Activated CD4-positive, alpha-beta memory T cell treated with anti-CD3 and anti-CD28 coated beads for 36 hours (primary cell): ENCODE results near the gene DFFA. TPM values are rescaled to one million over a fixed set of nuclear protein-coding genes. Genes with fewer than 3 reads are reported as not detected.

Experiments used
- CTCF ChIA-PET: fragments of 350-600 bp; sonication (Branson Sonifier 250); formaldehyde crosslinking; loops from one replicate; lab custom pipeline; 2021; ENCODE audit warnings: antibody characterized with exemption, inconsistent platforms; lab: Charles Lee
- POLR2A ChIA-PET: fragments of 350-600 bp; sonication (Branson Sonifier 250); formaldehyde crosslinking; loops from one replicate; lab custom pipeline; 2021; ENCODE audit warnings: antibody characterized with exemption; lab: Charles Lee
- DNase-seq: peaks from one replicate; pipeline ENCODE4 v3.0.0-alpha.2; 2020
- H3K27ac Mint-ChIP-seq: one replicate; pipeline ENCODE4 v1.8.0; 2021; ENCODE audit warnings: mixed read lengths
- H3K27me3 Mint-ChIP-seq: one replicate; pipeline ENCODE4 v1.8.0; 2021; ENCODE audit warnings: mixed read lengths
- H3K36me3 Mint-ChIP-seq: one replicate; pipeline ENCODE4 v1.8.0; 2021; ENCODE audit warnings: mixed read lengths
- H3K4me1 Mint-ChIP-seq: one replicate; pipeline ENCODE4 v1.8.0; 2021; ENCODE audit warnings: low read depth, mixed read lengths
- H3K4me3 Mint-ChIP-seq: one replicate; pipeline ENCODE4 v1.8.0; 2021; ENCODE audit warnings: mild to moderate bottlenecking, mixed read lengths
- H3K9me3 Mint-ChIP-seq: one replicate; pipeline ENCODE4 v1.8.0; 2021; ENCODE audit warnings: mixed read lengths
- intact Hi-C: fragments of 100-400 bp; cut with micrococcal nuclease; formaldehyde crosslinking; loops from one replicate; pipeline ENCODE4 v1.15.1; 2023
- total RNA-seq, 2 experiments: library from RNA; stranded (reverse); gene quantifications; one replicate each; pipeline ENCODE4 v1.2.3, GENCODE V29; 2021

The DFFA gene
- total RNA-seq, 2 experiments from 2014 or later: 32.0 to 32.8 TPM

DNA sequence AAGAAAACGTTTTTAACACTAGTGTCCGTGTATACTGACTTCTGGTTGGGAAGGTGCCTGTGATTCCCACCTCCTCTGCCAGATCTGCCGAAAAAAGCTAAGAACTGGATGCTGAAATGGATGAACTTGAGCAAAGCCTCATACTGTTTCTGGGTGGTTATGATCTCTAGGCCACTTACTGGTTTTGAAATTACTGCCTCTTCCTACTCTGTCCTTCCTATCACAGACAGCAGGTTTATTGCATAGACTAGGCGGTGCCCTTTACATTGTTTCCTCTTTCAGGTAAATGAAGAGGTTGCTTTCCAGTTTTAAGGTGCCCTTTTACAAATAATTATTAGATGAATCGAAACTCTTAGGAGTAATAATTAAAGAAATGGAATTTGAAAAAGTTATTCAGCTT, 29.9 kb upstream of the DFFA start:
- CTCF ChIA-PET: interaction anchor here (1.2 to 2.2 kb wide), 2 partner anchors 8 to 10 kb away, joined by 5 to 16 read pairs; no protein-coding TSS in a partner anchor
- DNase-seq: no peak
- POLR2A ChIA-PET: no interaction called here
- intact Hi-C loops: no loop called here
- Mint-ChIP-seq H3K27ac (no peak overlapping the region), H3K36me3 (no peaks in the 10 kb centered on the region), H3K4me3 (no peak overlapping the region), H3K9me3 (no peaks in the 10 kb centered on the region), H3K4me1 (peaks cover 21% of the 10 kb centered on the region), H3K27me3 (no peaks in the 10 kb centered on the region)

- no peak for DNase-seq
- ChIA-PET CTCF (interaction anchor here (1.3 to 10.5 kb wide), 2 partner anchors 12 to 195 kb away, joined by 3 to 159 read pairs; no protein-coding TSS in a partner anchor), POLR2A (no interaction called here)
- Mint-ChIP-seq H3K27me3 (no peaks in the 10 kb centered on the region), H3K9me3 (no peaks in the 10 kb centered on the region), H3K36me3 (peaks cover 7% of the 10 kb centered on the region), H3K4me1 (peaks cover 45% of the 10 kb centered on the region), H3K27ac (peak overlapping the region; percentile 18), H3K4me3 (no peak overlapping the region)
- intact Hi-C loops: no loop called here
Measured at GRCh38 chr1:10498231-10498630, 25.9 kb upstream of the DFFA start.

GRCh38 chr1:10497109-10497508, 24.8 kb upstream of the DFFA start:
- intact Hi-C loops: no loop called here
- ChIA-PET CTCF (interaction anchor here (1.3 to 10.5 kb wide), 2 partner anchors 13 to 196 kb away, joined by 3 to 159 read pairs; no protein-coding TSS in a partner anchor), POLR2A (no interaction called here)
- Mint-ChIP-seq H3K9me3 (no peaks in the 10 kb centered on the region), H3K36me3 (peaks cover 7% of the 10 kb centered on the region), H3K4me1 (peaks cover 42% of the 10 kb centered on the region), H3K27ac (no peak overlapping the region), H3K4me3 (no peak overlapping the region), H3K27me3 (no peaks in the 10 kb centered on the region)
- no peak for DNase-seq

DNA sequence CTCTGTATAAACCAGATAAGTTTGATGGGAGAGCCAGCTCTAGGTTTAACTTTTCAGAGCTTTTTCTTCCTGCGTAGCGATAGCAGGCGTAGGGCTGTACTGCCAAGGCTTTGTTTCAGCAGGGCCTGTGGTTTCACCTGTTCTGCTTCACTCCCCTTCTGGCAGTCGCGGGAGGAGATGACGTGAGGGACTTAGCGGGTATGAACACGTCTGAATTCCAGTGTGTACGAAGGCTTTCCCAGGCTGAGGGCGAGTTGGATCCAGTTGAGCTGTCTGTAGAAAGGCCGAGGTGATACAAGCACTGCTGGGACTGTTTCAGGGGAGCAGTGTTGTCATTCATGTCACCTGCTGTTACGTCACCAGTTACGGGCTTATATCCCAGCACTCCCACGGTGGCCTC, 23.6 kb upstream of the DFFA start:
- POLR2A ChIA-PET: no interaction called here
- Mint-ChIP-seq H3K4me1 (peaks cover 38% of the 10 kb centered on the region), H3K27ac (no peak overlapping the region), H3K27me3 (no peaks in the 10 kb centered on the region), H3K4me3 (no peak overlapping the region), H3K9me3 (no peaks in the 10 kb centered on the region), H3K36me3 (peaks cover 7% of the 10 kb centered on the region)
- DNase-seq: no peak
- CTCF ChIA-PET: interaction anchor here (0.9 to 10.5 kb wide), 8 partner anchors 14 to 478 kb away, joined by 3 to 159 read pairs (median 15); partner anchors contain the start of genes CENPS and PEX14
- intact Hi-C loops: loop anchor here (1.0 to 2.0 kb wide), 4 partner anchors 15 to 445 kb away; partner anchors contain the start of gene PEX14

DNA sequence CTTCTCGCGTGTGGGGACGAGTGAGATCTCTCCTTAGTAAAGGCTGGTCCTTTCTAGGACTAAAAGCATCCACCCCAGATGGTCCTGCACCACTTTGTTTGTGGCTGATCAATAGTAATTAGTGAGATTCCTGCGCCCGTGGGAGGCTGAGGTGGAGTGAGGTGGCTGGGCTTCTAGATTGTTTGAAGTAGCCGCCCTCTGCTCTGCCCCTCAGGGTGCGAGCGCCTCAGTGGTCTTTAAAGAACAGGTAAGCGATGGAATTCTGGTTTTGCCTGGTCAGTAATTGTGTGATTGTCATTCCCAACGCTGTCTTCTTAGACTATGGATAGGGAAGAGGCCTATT, 23.1 kb upstream of the DFFA start:
- DNase-seq: no peak
- H3K9me3 Mint-ChIP-seq: no peaks in the 10 kb centered on the region
- CTCF ChIA-PET: interaction anchor here (0.6 to 10.5 kb wide), 39 partner anchors 8 to 884 kb away, joined by 3 to 159 read pairs (median 4); partner anchors contain the start of genes CENPS, PEX14, PGD and TARDBP
- H3K36me3 Mint-ChIP-seq: peaks cover 7% of the 10 kb centered on the region
- H3K4me3 Mint-ChIP-seq: peak overlapping the region; percentile 63
- no peaks in the 10 kb centered on the region for H3K27me3 Mint-ChIP-seq
- peaks cover 38% of the 10 kb centered on the region for H3K4me1 Mint-ChIP-seq
- intact Hi-C loops: loop anchor here (1.0 to 2.0 kb wide), 4 partner anchors 16 to 445 kb away; partner anchors contain the start of gene PEX14
- peak overlapping the region; percentile 79 for H3K27ac Mint-ChIP-seq
- POLR2A ChIA-PET: interaction anchor here (0.8 to 1.3 kb wide), 4 partner anchors 15 to 65 kb away, joined by 3 to 8 read pairs (median 4); partner anchors contain the start of gene CENPS

GRCh38 chr1:10494754-10495474, 22.6 kb upstream of the DFFA start:
- Mint-ChIP-seq H3K4me1 (peaks cover 41% of the 10 kb centered on the region), H3K4me3 (peak overlapping the region; percentile 63), H3K27ac (peak overlapping the region; percentile 79), H3K36me3 (peaks cover 8% of the 10 kb centered on the region), H3K27me3 (no peaks in the 10 kb centered on the region), H3K9me3 (no peaks in the 10 kb centered on the region)
- peak; percentile 89 for DNase-seq
- ChIA-PET POLR2A (interaction anchor here (0.7 to 1.3 kb wide), 6 partner anchors 11 to 65 kb away, joined by 3 to 8 read pairs (median 4); partner anchors contain the start of gene CENPS), CTCF (interaction anchor here (0.5 to 10.5 kb wide), 58 partner anchors 8 to 883 kb away, joined by 3 to 159 read pairs (median 4); partner anchors contain the start of genes CENPS, DFFA, KIF1B and PEX14)
- intact Hi-C loops: loop anchor here (1.0 to 2.0 kb wide), 5 partner anchors 16 to 446 kb away; partner anchors contain the start of genes CENPS and PEX14

DNA sequence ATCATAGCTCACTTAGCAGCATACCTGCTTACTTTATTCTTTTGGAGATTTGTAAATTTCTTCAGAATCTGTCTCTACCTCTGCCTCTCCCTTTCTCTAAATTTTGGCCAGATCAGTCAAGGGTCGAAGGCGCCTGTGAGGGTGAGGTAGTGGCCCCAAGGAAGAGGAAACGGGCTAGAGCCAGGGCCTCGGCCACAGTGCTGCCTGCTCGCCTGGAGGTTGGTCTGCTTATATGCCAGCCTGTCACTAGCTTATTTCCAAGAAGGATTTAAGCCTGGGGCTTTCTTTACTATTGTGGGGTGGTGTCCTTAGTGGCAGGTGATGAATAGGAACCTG, 22.1 kb upstream of the DFFA start:
- no peak overlapping the region for H3K27ac Mint-ChIP-seq

DNA sequence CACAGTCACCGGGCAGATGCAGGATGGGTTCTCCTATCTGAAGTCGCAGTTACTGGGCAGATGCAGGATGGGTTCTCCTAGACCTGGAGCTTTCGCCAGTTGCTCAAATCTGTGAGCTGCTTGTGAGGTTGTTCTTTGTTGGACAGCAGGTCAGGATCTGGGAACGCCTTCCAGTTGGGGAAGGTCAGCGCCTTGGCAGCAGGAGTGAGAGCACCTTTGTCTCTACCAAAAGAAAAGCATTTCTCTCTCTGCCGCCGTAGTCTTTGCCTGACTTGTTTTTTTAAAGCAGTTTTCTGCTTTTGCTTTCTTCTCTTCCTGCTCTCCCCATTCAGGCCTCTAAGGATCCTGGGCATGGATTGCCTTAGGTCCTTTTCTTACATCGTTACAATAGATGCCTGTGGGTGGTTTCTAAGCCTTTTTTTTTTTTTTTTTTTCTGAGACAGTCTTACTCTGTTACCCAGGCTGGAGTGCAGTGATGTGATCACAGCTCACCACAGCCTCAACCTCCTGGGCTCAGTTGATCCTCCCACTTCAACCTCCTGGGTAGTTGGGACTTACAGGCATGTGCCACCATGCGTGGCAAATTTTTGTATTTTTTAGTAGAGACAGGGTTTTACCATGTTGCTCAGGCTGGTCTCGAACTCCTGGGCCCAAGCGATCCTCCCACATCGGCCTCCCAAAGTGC, 18.1 kb upstream of the DFFA start:
- no peaks in the 10 kb centered on the region for H3K9me3 Mint-ChIP-seq
- ChIA-PET CTCF (interaction anchor here (6.4 to 10.5 kb wide), 2 partner anchors 20 to 60 kb away, joined by 106 to 159 read pairs; partner anchors contain the start of gene CENPS), POLR2A (interaction anchor here (0.6 kb wide), 1 partner anchor 59 kb away, joined by 3 read pairs; no protein-coding TSS in a partner anchor)
- DNase-seq: no peak
- peaks cover 24% of the 10 kb centered on the region for H3K4me1 Mint-ChIP-seq
- H3K4me3 Mint-ChIP-seq: no peak overlapping the region
- intact Hi-C loops: no loop called here
- H3K27me3 Mint-ChIP-seq: no peaks in the 10 kb centered on the region
- H3K27ac Mint-ChIP-seq: no peak overlapping the region
- peaks cover 13% of the 10 kb centered on the region for H3K36me3 Mint-ChIP-seq

More for the DNA sequence above, 22.1 kb upstream of the DFFA start:
- intact Hi-C loops: loop anchor here (1.0 to 2.0 kb wide), 2 partner anchors 64 to 446 kb away; partner anchors contain the start of gene CENPS
- ChIA-PET CTCF (interaction anchor here (0.5 to 10.5 kb wide), 48 partner anchors 8 to 883 kb away, joined by 3 to 159 read pairs (median 4); partner anchors contain the start of genes CENPS, DFFA, KIF1B and PEX14), POLR2A (interaction anchor here (0.7 to 1.3 kb wide), 3 partner anchors 10 to 64 kb away, joined by 3 to 4 read pairs (median 4); partner anchors contain the start of gene CENPS)
- H3K36me3 Mint-ChIP-seq: peaks cover 13% of the 10 kb centered on the region
- no peaks in the 10 kb centered on the region for H3K27me3 Mint-ChIP-seq
- H3K4me1 Mint-ChIP-seq: peaks cover 46% of the 10 kb centered on the region
- H3K9me3 Mint-ChIP-seq: no peaks in the 10 kb centered on the region
- DNase-seq: no peak
- H3K4me3 Mint-ChIP-seq: no peak overlapping the region

- CTCF ChIA-PET: interaction anchor here (1.0 kb wide), 1 partner anchor 17 kb away, joined by 4 read pairs; no protein-coding TSS in a partner anchor
- no peak for DNase-seq
- Mint-ChIP-seq H3K27ac (no peak overlapping the region), H3K27me3 (no peaks in the 10 kb centered on the region), H3K36me3 (peaks cover 11% of the 10 kb centered on the region), H3K4me3 (no peak overlapping the region), H3K9me3 (no peaks in the 10 kb centered on the region), H3K4me1 (peaks cover 14% of the 10 kb centered on the region)
- intact Hi-C loops: no loop called here
- POLR2A ChIA-PET: no interaction called here
Measured at GRCh38 chr1:10489291-10490055, 17.1 kb upstream of the DFFA start.

DNA sequence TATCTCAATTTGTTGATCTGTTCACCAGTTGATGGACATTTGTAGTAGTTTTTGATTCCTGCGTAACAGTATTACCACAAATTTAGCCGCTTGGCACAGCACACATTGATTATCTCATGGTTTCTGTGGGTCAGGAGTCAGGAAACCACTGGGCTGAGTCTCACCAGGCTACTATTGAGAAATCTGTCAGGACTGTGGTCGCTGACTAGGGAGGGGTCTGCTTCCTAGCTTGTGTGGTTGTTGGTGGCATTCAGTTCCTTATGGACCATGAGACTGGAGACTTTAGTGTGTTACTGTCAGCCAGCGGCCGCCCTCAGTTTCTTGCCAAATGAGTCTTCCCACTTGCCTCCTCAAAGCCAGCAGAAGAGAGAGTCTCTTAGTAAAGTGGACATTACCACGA, 12.2 kb upstream of the DFFA start:
- no peaks in the 10 kb centered on the region for H3K9me3 Mint-ChIP-seq
- no peak overlapping the region for H3K27ac Mint-ChIP-seq
- H3K27me3 Mint-ChIP-seq: no peaks in the 10 kb centered on the region
- CTCF ChIA-PET: interaction anchor here (2.9 kb wide), 1 partner anchor 10 kb away, joined by 26 read pairs; no protein-coding TSS in a partner anchor
- H3K4me1 Mint-ChIP-seq: peaks cover 6% of the 10 kb centered on the region
- no peak for DNase-seq
- H3K36me3 Mint-ChIP-seq: peaks cover 10% of the 10 kb centered on the region
- POLR2A ChIA-PET: interaction anchor here (0.7 kb wide), 1 partner anchor 10 kb away, joined by 4 read pairs; no protein-coding TSS in a partner anchor
- no peak overlapping the region for H3K4me3 Mint-ChIP-seq
- intact Hi-C loops: no loop called here

DNA sequence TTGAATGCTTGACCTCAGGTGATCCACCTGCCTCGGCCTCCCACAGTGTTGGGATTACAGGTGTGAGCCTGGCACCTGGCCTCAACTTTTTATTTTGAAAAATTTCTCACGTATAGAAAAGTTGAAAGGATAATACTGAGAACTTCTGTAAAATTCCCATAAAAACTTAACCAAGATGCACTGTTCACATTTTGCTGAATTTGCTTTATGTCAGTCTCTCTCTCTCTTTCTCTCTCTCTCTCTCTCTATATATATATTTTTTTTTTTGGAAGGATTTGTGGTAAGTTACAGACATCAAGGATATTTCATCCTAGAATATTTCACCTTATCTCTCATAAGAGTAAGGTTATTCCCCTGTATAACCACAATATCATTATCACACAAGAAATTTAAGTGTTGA, 8.3 kb upstream of the DFFA start:
- Mint-ChIP-seq H3K36me3 (peaks cover 6% of the 10 kb centered on the region), H3K4me1 (peaks cover 20% of the 10 kb centered on the region), H3K9me3 (no peaks in the 10 kb centered on the region), H3K27ac (no peak overlapping the region), H3K27me3 (no peaks in the 10 kb centered on the region), H3K4me3 (no peak overlapping the region)
- intact Hi-C loops: no loop called here
- CTCF ChIA-PET: interaction anchor here (1.3 to 1.4 kb wide), 2 partner anchors 14 kb away, joined by 6 to 8 read pairs; no protein-coding TSS in a partner anchor
- POLR2A ChIA-PET: no interaction called here
- DNase-seq: no peak
